H9 (cell line): ENCODE measurements around the gene CDK8. TPM values are rescaled to one million over a fixed set of nuclear protein-coding genes. Genes with fewer than 3 reads are reported as not detected.

Experiments used
- DNase-seq: peaks from one replicate; pipeline ENCODE4 v3.0.0-alpha.2; 2017
- H2AFZ ChIP-seq: one replicate; pipeline ENCODE4 v1.6.1; 2013; ENCODE audit warnings: mild to moderate bottlenecking, low read length, control low read depth, moderate library complexity
- H2AK5ac ChIP-seq: 2 replicates; pipeline ENCODE4 v1.6.1; 2013; ENCODE audit warnings: low read length, control low read depth, mixed read lengths; ENCODE audit not compliant: insufficient read length
- H2BK120ac ChIP-seq: one replicate; pipeline ENCODE4 v1.6.1; 2013; ENCODE audit warnings: low read depth, mild to moderate bottlenecking, low read length, control low read depth, inconsistent platforms; ENCODE audit not compliant: poor library complexity, severe bottlenecking
- H2BK12ac ChIP-seq: 2 replicates; pipeline ENCODE4 v1.6.1; 2013; ENCODE audit warnings: low read length, control low read depth, mixed read lengths, low read depth; ENCODE audit not compliant: insufficient read length
- H2BK15ac ChIP-seq: 2 replicates; pipeline ENCODE4 v1.6.1; 2013; ENCODE audit warnings: low read depth, low read length, control low read depth
- H2BK20ac ChIP-seq: one replicate; pipeline ENCODE4 v1.6.1; 2013; ENCODE audit warnings: low read depth, mild to moderate bottlenecking, low read length, control low read depth, inconsistent platforms; ENCODE audit not compliant: poor library complexity, severe bottlenecking
- H2BK5ac ChIP-seq: 2 replicates; pipeline ENCODE4 v1.6.1; 2013; ENCODE audit warnings: low read length, control low read depth, mixed read lengths; ENCODE audit not compliant: insufficient read length
- H3K14ac ChIP-seq: 2 replicates; pipeline ENCODE4 v1.6.1; 2013; ENCODE audit warnings: low read length, control low read depth; ENCODE audit not compliant: insufficient read depth
- H3K18ac ChIP-seq: 2 replicates; pipeline ENCODE4 v1.6.1; 2013; ENCODE audit warnings: low read depth, mild to moderate bottlenecking, mixed read lengths, low read length, control low read depth; ENCODE audit not compliant: insufficient read length
- H3K23ac ChIP-seq: 2 replicates; pipeline ENCODE4 v1.6.1; 2013; ENCODE audit warnings: low read length, control low read depth, mixed read lengths, low read depth; ENCODE audit not compliant: insufficient read length
- H3K23me2 ChIP-seq: 2 replicates; pipeline ENCODE4 v1.6.1; 2013; ENCODE audit warnings: low read depth, mild to moderate bottlenecking, mixed read lengths, low read length, control low read depth; ENCODE audit not compliant: insufficient read length, poor library complexity, severe bottlenecking
- H3K27ac ChIP-seq: 2 replicates; pipeline ENCODE4 v1.5.1; 2013; ENCODE audit warnings: low read length, control low read depth, mixed read lengths, low read depth; ENCODE audit not compliant: insufficient read length
- H3K27me3 ChIP-seq: 2 replicates; pipeline ENCODE4 v1.6.1; 2013; ENCODE audit warnings: low read length, control low read depth, inconsistent platforms; ENCODE audit not compliant: insufficient read depth
- H3K4ac ChIP-seq: 2 replicates; pipeline ENCODE4 v1.6.1; 2013; ENCODE audit warnings: low read depth, mild to moderate bottlenecking, control low read depth, inconsistent platforms, low read length, moderate library complexity
- H3K4me1 ChIP-seq: 2 replicates; pipeline ENCODE4 v1.6.1; 2013; ENCODE audit warnings: low read length, control low read depth, inconsistent platforms; ENCODE audit not compliant: insufficient read depth
- H3K4me2 ChIP-seq: 2 replicates; pipeline ENCODE4 v1.6.1; 2013; ENCODE audit warnings: low read length, control low read depth, mixed read lengths; ENCODE audit not compliant: insufficient read length, insufficient read depth
- H3K56ac ChIP-seq: 2 replicates; pipeline ENCODE4 v1.6.1; 2013; ENCODE audit warnings: low read depth, mild to moderate bottlenecking, mixed read lengths, low read length, control low read depth; ENCODE audit not compliant: insufficient read length
- H3K79me1 ChIP-seq: 2 replicates; pipeline ENCODE4 v1.6.1; 2013; ENCODE audit warnings: low read depth, mild to moderate bottlenecking, moderate library complexity, low read length, control low read depth, inconsistent platforms; ENCODE audit not compliant: insufficient read depth, poor library complexity, severe bottlenecking
- H3K79me2 ChIP-seq: 2 replicates; pipeline ENCODE4 v1.6.1; 2013; ENCODE audit warnings: low read length, control low read depth, inconsistent platforms; ENCODE audit not compliant: insufficient read depth
- H3K9ac ChIP-seq: 2 replicates; pipeline ENCODE4 v1.6.1; 2013; ENCODE audit warnings: low read length, control low read depth, mixed read lengths; ENCODE audit not compliant: insufficient read length; ENCODE audit errors: extremely low read depth
- H3K9me3 ChIP-seq: one replicate; pipeline ENCODE4 v1.6.1; 2013; ENCODE audit warnings: low read depth, low read length, inconsistent platforms; ENCODE audit not compliant: control insufficient read depth
- H3T11ph ChIP-seq: one replicate; pipeline ENCODE4 v1.6.1; 2013; ENCODE audit warnings: mild to moderate bottlenecking, low read length, control low read depth, inconsistent platforms
- H4K20me1 ChIP-seq: one replicate; pipeline ENCODE4 v1.6.1; 2013; ENCODE audit not compliant: control insufficient read depth, insufficient read length, insufficient read depth
- H4K5ac ChIP-seq: 2 replicates; pipeline ENCODE4 v1.6.1; 2013; ENCODE audit warnings: low read depth, mild to moderate bottlenecking, mixed read lengths, low read length, control low read depth; ENCODE audit not compliant: insufficient read length
- H4K8ac ChIP-seq: replicated peaks from 2 replicates; pipeline ENCODE4 v1.6.1; 2013; ENCODE audit warnings: low read length, control low read depth, mixed read lengths, low read depth; ENCODE audit not compliant: insufficient read length
- H4K91ac ChIP-seq: 2 replicates; pipeline ENCODE4 v1.6.1; 2013; ENCODE audit warnings: low read depth, mild to moderate bottlenecking, moderate library complexity, mixed read lengths, low read length, control low read depth; ENCODE audit not compliant: insufficient read length
- H3K27ac Mint-ChIP-seq, 3 experiments: 2 replicates in 2 of 3; 3 replicates in 1 of 3; pipeline ENCODE4 v1.8.0; 2020 to 2021; ENCODE audit warnings: mixed read lengths in 3 of 3, mild to moderate bottlenecking in 1 of 3, moderate library complexity in 1 of 3
- H3K27me3 Mint-ChIP-seq: 2 replicates; pipeline ENCODE4 v1.8.0; 2021; ENCODE audit warnings: low read depth, mild to moderate bottlenecking, moderate library complexity, mixed read lengths
- H3K36me3 Mint-ChIP-seq, 3 experiments: 2 replicates in 2 of 3; 3 replicates in 1 of 3; pipeline ENCODE4 v1.8.0; 2020 to 2021; ENCODE audit warnings: low read depth in 3 of 3, mixed read lengths in 3 of 3; ENCODE audit not compliant: insufficient read depth in 1 of 3
- H3K4me1 Mint-ChIP-seq, 2 experiments: 2 replicates each; pipeline ENCODE4 v1.8.0; 2020; ENCODE audit warnings: mixed read lengths in 2 of 2
- H3K4me3 Mint-ChIP-seq, 2 experiments: 2 replicates in 1 of 2; 3 replicates in 1 of 2; pipeline ENCODE4 v1.8.0; 2020 to 2021; ENCODE audit warnings: mild to moderate bottlenecking in 2 of 2, mixed read lengths in 2 of 2, moderate library complexity in 1 of 2
- H3K9me3 Mint-ChIP-seq, 2 experiments: 2 replicates in 1 of 2; 3 replicates in 1 of 2; pipeline ENCODE4 v1.8.0; 2020; ENCODE audit warnings: mild to moderate bottlenecking in 2 of 2, mixed read lengths in 2 of 2, moderate library complexity in 1 of 2
- WGBS: extraction: QIAGEN DNeasy Blood & Tissue Kit; methylation state at CpG from one replicate; pipeline ENCODE4 v1.1.7; 2013; ENCODE audit warnings: missing lambda C conversion rate, low lambda C conversion rate, mixed read lengths; ENCODE audit not compliant: insufficient read length; ENCODE audit errors: extremely low coverage; 5-methylcytosine and 5-hydroxymethylcytosine counted together
- total RNA-seq: library from RNA; stranded (reverse); gene quantifications from 2 replicates; pipeline ENCODE4 v1.2.1, GENCODE V29; 2021
- TF ChIP-seq, protein P1 (sequence below): fragments of 200-600 bp; sonication (generic); conservative IDR thresholded peaks from 3 replicates; pipeline ENCODE4 v1.8.0; 2021; ENCODE audit warnings: antibody characterized with exemption, mild to moderate bottlenecking

Gene CDK8
- total RNA-seq, 1 experiment from 2014 or later, result 18.1 TPM

DNA sequence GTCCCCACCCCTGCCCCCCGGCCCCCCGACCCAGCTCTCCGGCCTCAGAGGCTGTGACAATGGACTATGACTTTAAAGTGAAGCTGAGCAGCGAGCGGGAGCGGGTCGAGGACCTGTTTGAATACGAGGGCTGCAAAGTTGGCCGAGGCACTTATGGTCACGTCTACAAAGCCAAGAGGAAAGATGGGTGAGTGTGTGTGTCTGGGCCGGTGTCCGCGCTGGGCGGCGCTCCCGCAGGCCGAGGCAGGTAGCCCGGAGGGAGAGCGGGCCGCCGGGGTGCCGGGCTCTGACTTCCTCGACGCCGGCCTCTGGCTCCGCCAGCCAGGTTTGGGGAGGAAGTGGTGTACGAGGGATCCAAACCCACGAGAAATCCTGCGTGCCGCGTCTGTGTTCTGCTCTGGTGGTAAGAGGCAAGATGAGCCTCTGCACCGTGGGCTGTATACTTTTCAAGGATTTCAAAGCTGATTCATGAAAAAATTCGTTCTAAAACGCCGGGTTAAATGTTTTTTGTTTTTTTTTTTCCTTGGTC is 718 bp downstream of the CDK8 start:
- Histone ChIP-seq H4K8ac (no peak overlapping the region), H3K56ac (no peak overlapping the region), H4K5ac (no peak overlapping the region), H3K9ac (peak overlapping the region; percentile 75), H3K23ac (no peak overlapping the region), H3K4me2 (peak overlapping the region; percentile 98), H2BK12ac (no peak overlapping the region), H3K14ac (0 out of 2 replicates have a peak overlapping the region, but pooled peaks have one; percentile 61), H3K4me1 (no peaks in the 10 kb centered on the region), H2BK20ac (no peak overlapping the region), H3K9me3 (no peaks in the 10 kb centered on the region), H3K79me1 (peaks cover 8% of the 10 kb centered on the region), H4K91ac (no peak overlapping the region), H3K4ac (no peak overlapping the region), H2AFZ (no peak overlapping the region), H3K79me2 (peaks cover 16% of the 10 kb centered on the region; the same call in 1 of the 2 replicates), H2AK5ac (no peak overlapping the region), H3K27ac (no peak overlapping the region), H3T11ph (no peak overlapping the region), H3K27me3 (peaks cover 2% of the 10 kb centered on the region; the same call in 1 of the 2 replicates), H2BK120ac (no peak overlapping the region), H2BK5ac (no peak overlapping the region), H3K23me2 (peaks cover 6% of the 10 kb centered on the region), H3K18ac (no peak overlapping the region), H2BK15ac (no peak overlapping the region), H4K20me1 (no peaks in the 10 kb centered on the region)
- Mint-ChIP-seq H3K4me3 (peak overlapping the region; percentile 76 to 91), H3K4me1 (peaks cover 22% of the 10 kb centered on the region in 2 experiments), H3K36me3 (no peaks in the 10 kb centered on the region), H3K9me3 (no peaks in the 10 kb centered on the region), H3K27ac (peak overlapping the region in 2 of 3 experiments; percentile 90 to 91; a peak in 5 of 7 replicates), H3K27me3 (peaks cover 2% of the 10 kb centered on the region)
- TF ChIP-seq, protein P1, sequence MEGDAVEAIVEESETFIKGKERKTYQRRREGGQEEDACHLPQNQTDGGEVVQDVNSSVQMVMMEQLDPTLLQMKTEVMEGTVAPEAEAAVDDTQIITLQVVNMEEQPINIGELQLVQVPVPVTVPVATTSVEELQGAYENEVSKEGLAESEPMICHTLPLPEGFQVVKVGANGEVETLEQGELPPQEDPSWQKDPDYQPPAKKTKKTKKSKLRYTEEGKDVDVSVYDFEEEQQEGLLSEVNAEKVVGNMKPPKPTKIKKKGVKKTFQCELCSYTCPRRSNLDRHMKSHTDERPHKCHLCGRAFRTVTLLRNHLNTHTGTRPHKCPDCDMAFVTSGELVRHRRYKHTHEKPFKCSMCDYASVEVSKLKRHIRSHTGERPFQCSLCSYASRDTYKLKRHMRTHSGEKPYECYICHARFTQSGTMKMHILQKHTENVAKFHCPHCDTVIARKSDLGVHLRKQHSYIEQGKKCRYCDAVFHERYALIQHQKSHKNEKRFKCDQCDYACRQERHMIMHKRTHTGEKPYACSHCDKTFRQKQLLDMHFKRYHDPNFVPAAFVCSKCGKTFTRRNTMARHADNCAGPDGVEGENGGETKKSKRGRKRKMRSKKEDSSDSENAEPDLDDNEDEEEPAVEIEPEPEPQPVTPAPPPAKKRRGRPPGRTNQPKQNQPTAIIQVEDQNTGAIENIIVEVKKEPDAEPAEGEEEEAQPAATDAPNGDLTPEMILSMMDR, result no peak
- WGBS, result no CpG with 5 or more reads among the region's 35 CpGs
- peak; percentile 48 for DNase-seq
